Activated CD4-positive, alpha-beta T cell treated with anti-CD3 and anti-CD28 coated beads for 1 hour (primary cell): ENCODE measurements around the gene CD52.

Experiments
- DNase-seq: peaks from one replicate; pipeline ENCODE4 v3.0.0-alpha.2; 2020

Gene CD52, protein sequence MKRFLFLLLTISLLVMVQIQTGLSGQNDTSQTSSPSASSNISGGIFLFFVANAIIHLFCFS

DNA sequence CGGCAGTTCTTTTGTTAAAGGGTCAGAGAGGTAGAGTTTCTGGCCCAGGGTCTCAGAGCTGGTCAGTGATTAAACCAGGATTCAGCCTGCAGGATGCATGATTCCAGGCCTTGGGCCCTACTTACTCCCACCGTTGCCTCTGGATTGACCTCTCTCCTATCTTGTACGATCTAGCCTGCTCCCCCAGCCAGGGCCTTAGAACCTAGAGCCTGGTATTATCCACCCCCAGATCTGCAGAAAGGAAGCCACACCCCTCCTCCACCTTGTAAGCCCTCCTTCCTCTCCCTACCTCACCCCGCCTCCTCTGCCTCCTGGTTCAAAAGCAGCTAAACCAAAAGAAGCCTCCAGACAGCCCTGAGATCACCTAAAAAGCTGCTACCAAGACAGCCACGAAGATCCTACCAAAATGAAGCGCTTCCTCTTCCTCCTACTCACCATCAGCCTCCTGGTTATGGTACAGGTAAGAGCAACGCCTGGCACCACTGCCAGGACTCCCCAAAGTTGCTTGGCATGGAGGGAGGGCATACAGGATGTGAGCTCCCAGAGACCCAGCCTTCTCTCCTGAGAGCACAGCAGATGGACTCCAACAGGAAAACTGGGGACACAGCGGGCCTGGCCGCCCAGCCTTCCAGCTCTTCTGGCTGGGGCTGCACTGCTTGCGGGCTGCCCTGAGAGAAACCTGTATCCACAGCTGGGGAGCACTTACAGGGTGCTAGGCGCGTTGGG, at the start of gene CD52:
CD52 (plus strand) TSS at position 347 of the 726 bp plus-strand sequence; CDS start at position 407, 60 bp downstream.
- DNase-seq, result peak; percentile 54

DNA sequence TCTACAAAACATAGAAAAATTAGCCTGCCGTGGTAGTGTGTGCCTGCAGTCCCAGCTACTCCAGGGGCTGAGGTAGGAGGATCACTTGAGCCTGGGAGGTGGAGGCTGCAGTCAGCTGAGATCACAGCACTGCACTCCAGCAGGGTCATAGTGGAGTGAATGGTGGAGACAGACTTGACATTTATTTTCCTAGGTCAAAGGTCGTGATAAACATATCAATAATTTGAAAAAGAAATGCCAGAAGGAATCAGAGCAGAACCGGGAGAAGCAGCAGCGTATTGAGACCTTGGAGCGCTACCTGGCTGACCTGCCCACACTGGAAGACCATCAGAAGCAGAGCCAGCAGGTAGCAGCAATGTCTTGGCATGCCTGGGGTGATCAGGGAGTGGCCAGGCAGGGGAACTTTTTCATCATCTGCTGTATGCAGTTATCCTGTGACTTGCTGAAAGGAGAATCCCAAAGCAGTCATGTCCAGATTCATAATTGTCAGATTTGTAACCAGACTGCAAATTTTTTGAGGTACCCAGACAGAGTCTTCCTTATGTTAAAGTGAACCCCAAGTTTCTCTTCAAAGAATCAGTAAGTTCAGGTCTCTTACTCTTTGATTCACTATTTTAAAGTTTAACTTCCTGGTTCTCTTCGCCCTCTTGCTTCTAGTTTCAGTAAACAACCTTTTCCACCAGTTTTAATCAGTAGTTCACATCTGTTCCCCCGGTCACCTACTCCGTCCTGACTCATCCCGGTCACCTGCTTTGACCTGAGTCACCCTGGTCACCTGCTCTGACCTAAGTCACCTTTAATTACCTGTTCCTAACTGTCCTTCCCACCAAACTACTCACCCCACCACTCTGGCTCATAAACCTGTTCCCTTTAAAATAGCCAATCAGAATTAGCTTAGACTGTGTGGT, 49.2 kb upstream of the CD52 start:
- no peak for DNase-seq

DNA sequence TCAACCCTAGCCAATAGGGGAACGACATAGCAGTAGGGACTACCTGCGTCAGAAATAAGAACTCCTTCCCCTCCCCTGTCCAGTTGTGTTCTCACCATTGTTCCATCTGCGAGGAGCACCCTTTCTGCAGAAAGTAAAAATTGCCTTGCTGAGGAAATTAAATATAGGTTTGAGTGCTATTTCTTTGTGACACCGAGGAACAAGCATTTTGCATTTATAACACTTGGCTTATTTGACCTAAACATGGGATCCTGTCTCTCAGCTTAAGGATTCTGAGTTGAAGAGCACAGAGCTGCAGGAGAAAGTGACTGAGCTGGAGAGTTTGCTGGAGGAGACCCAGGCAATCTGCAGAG, 48.6 kb upstream of the CD52 start:
- no peak for DNase-seq

DNA sequence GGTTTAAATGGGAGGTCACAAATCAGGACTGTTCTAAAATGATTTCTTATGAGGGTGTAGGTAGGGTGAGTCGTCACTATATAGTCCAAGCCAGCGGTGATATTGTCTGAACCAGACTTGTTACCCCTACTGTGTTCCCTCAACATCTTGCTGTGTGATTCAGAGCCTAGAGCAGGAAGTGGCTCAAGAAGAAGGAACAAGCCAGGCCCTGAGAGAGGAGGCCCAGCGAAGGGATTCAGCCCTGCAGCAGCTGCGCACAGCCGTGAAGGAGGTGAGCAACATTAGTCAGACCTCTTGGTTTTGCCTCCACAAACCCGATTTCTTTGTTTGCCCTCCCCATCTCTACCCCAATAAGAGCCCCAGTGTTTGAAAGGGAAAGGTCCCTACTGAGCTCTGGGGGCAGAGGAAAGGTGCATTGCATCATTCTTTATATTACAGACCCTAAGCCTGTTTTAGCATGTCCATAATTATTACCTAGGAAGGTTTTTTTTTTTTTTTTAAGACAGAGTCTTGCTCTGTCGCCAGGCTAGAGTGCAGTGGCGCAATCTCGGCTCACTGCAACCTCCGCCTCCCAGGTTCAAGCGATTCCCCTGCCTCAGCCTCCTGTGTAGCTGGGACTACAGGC, 42.8 kb upstream of the CD52 start:
- no peak for DNase-seq

DNA sequence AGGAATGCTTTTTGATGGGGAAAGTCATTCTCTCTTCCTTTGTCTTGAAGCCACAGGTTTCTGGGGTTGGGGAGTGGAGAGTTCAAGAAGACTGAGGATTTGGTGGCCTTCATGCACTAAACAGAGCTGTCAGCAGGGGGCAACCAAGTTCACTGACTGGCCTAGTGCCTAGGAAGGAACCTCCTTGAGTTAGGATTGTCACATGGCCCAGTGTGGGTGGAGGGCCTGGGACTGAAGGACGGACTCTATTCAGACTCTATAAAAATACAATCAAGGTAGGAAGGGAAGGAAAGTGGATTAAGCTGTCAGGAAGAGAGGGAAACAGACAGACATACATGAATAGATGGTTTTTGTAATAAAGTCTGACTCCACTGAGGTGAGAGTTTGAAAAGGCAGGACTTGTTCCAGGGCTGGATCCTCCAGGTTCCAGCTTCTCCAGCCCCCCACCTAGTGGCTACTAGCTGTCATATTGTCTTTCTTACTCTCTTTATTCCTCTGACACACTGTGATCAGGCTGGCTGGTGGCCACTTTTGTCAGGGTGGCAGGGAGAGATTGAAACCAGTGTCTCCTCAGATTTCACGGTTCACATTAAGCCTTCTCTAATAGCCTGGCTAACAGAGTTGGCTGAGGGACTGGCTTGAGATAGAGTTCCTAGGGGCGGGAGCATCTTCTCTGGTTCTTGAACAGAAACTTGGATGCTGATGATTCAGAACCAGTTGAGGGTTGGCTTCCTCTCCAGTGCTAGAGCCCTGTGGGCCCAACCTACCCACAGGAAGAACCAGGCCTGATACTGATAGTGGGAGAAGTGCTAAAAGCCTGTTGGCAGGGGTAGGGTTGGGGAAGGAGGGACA, 42.0 kb upstream of the CD52 start:
- peak; percentile 57 for DNase-seq

DNA sequence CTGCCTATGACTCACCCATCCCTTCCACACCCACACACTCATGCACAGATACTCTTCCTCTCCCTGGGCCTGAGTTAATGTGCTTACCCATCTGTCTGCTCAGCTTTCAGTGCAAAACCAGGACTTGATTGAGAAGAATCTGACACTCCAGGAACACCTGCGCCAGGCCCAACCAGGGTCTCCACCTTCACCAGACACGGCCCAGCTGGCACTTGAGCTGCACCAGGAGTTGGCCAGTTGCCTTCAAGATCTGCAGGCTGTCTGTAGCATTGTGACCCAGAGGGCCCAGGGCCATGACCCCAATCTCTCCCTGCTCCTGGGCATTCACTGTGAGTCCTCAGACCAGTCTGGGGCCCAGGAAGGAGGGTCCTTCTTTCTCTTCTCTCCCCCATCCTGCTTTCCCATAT, 41.3 kb upstream of the CD52 start:
- DNase-seq, result no peak

DNA sequence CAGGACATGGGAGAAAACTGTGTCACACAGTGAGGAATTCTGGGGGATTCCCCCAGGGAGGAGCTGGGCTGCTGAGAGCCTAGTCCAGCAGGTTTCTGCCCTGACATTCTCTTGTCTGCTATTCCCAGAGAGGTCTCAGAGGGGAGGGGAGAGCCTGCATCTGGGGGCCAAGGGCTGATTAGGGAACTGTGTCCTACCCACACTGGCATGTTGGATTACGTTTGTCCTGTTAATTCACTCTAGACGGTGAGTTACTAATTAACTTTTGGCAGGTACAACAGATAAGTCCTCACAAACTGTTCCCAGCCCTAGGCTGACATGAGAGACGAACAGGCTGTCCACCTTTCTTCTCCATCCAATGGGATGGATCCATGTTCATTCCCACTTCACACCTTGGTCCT, 40.5 kb upstream of the CD52 start:
- DNase-seq, result no peak

DNA sequence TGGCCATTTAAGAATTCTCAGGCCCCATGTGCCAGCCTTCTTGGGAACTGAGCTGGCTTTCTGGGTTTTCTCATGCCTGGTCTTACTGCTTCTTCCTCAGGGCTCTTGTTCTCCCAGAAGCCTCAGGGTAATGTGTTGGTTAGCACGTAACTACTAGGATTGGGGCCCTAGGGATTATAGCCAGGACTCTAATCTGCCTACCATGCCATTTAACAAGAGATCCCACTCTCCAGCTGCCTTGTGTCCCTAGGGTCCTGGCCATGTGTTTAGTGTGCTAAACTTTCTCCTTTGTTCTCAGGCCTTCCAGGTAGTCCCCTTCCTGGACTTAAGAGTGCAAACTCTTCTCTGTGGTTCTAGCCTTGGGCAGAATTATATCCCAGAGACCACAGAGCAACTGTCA, 40.0 kb upstream of the CD52 start:
- DNase-seq, result no peak

DNA sequence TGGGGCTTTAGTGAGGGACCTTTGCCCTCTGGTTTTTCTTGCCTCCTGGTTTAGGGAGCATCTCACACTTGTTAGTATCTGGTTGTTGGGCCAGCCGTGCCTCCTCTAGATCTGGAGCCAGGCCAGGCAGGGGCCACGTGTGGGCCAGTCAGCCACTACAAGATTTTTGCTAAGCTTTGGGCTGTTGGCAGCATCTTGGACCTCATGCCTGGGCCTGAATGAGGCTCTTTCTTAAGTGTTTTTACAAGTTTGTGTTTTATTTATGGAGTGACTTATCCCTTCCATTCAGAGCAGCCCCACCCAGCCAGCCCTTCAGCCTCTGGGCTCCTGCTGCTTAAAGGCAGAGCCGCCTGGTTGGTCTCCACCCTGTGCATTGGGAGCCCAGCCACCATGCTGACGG, 39.5 kb upstream of the CD52 start:
- DNase-seq, result no peak

DNA sequence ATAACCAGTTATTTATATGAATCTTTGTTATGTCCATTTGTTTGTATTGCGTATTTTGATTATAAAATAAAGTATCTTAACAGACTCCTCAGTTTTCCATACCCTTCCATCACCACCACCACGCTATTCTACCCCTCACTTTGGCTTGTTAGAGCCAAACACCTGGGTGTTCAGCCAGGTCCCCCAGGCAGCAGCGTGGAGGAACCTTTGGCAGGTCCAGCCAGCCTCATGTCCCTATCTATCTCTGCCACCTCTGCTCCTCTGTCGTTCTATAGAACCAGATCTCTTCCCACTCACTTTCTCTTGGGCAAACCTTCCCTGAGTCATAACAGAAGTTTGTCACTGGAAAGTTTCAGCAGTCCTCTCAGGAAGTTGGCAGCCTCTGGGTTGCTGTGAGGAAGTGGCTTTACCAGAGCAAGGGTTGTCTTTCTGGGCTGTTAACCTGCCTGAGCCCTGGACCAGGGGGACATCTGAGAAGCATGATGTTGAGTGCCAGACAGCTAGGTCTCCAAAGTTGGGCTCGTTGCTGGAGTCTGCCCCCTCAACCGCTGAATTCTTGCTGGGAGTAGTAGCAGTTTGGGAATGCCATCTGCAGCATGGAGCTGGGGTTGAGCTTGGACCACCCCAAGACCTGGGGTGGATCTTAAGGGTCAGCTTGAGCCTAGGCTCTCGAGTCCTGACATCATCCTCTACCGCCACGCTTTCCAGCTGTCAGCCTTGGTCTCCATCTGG, 38.9 kb upstream of the CD52 start:
- no peak for DNase-seq

DNA sequence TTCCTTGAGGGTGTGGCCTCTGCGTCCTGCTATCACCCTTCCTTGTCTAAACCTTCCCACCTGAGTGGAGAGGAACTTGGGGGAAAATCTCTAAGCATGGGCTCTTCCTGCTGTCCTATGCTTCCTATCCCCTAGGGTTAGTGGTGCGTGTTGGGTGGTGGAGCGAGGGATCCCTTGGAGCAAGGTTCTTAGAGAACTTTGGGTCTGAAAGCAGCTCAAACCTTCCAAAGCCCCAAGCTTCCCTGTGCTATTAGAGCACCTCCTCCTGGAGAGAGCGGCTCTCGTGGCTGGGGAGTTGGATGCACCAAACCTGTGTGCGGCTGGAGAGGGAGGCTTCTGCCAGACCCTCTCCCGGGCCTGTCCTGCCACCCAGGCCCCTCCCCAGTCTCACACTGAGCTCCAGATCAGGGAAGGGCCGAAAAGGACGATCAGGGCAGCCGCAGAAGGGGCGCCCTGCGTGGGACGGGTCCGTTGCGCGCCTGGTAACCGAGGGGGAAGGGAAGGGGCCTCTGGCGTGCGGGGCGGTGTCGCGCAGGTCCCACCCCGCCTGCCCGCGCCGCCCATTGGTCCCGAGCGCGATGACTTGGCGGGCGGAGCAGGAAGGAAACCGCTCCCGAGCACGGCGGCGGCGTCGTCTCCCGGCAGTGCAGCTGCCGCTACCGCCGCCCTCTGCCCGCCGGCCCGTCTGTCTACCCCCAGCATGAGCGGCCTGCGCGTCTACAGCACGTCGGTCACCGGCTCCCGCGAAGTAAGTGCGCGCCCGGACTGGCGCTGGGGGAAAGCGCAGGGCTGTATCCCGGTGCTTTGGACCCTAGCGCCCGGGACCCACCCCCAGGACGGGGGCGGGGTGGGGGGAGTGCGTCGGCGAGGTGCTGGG, 38.1 kb upstream of the CD52 start, which contains the start of gene SH3BGRL3:
SH3BGRL3 (plus strand) TSS at position 631 of the 877 bp plus-strand sequence; CDS start at position 701, 70 bp downstream.
- DNase-seq, result peak; percentile 77

DNA sequence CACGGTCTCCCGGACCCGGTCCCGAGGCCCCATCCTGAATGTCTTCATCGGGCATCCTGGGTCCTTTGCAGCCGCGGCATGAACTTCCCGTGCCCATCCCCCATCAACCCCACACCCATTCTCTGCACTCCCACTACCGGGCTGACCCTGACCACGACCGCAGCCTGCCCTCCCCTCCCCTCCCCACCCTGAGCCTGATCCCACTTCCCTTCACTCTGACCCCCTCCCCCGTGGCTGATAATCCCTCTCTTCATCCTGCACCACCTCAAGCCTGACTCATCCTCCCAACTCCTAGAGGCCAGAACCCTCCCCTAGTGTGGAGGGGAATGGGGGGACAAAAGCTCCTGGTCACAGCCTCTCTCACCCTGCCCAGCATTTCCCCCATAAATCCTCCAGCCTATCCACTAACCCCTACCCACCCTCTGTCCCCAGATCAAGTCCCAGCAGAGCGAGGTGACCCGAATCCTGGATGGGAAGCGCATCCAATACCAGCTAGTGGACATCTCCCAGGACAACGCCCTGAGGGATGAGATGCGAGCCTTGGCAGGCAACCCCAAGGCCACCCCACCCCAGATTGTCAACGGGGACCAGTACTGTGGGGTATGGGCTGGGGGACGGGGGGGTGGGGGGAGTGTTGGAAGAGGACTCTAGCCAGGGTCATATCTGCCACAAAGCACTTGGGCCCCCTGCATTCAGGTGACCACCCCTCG, 37.3 kb upstream of the CD52 start:
- DNase-seq, result no peak

DNA sequence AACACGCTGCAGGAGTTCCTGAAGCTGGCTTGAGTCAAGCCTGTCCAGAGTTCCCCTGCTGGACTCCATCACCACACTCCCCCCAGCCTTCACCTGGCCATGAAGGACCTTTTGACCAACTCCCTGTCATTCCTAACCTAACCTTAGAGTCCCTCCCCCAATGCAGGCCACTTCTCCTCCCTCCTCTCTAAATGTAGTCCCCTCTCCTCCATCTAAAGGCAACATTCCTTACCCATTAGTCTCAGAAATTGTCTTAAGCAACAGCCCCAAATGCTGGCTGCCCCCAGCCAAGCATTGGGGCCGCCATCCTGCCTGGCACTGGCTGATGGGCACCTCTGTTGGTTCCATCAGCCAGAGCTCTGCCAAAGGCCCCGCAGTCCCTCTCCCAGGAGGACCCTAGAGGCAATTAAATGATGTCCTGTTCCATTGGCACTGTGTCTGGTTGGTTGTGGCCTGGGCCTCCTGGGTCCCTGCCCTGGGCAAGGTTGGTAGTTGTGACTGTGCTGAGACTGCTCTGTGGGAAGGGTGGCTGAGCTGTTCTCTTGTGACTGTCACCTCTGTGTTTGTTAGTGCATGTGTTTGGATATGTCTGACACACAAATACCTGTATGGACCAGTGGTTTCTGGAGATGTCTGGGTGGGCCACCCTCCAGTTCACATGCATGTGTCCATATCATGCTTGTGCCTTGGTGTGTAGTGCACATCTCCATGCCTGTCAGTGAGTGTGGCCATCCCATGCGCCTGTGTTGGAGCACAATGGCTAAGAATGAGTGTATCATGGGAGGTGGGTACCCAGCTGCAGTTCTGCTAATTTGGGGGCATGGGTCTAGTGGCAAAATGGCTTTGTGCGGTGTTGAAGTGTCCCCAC, 36.4 kb upstream of the CD52 start:
- DNase-seq, result no peak

DNA sequence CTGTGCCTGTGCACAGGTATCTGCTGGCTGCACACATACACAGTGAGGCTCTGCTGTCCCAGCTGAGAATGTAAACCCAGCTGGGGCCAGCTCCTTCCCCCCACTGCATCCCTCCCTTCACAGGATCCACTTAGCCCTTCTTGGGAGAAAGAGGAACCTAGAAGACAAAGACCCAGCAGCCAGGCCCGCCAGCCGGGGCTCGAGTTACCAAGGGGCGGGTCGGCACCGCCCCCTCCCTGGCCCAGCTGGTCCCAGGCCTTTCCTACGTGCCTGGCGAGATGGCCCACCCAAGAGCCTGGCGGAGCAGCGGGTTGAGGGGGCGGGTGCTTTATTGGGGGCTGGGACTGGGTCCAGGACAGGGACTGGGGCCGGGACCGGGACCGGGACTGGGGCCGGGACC, 35.8 kb upstream of the CD52 start:
- no peak for DNase-seq

DNA sequence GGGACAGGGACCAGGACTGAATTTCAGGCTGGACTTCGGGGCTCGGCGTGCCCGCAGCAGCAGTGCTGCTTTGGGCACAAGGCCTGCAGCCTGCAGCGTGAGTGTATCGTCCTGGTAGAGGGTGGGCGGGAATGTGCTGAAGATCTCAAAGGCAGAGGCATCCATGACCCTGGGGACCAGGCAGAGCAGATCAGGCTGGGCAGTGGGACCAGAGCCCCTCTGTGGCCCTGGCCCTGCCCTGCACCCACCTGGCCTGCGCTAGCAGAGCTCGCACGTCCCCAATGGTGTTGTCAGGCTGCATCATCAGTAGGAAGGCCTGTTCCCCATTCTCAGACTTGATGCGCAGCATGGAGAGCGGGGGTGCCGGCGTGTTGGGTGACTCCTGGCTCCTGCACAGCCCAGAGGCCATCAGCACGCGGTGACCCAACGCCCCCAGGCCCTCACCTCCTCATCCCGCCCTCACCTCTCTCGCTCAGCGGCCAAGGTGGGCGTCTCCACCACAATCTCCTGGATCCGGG, 35.3 kb upstream of the CD52 start:
- DNase-seq, result no peak

DNA sequence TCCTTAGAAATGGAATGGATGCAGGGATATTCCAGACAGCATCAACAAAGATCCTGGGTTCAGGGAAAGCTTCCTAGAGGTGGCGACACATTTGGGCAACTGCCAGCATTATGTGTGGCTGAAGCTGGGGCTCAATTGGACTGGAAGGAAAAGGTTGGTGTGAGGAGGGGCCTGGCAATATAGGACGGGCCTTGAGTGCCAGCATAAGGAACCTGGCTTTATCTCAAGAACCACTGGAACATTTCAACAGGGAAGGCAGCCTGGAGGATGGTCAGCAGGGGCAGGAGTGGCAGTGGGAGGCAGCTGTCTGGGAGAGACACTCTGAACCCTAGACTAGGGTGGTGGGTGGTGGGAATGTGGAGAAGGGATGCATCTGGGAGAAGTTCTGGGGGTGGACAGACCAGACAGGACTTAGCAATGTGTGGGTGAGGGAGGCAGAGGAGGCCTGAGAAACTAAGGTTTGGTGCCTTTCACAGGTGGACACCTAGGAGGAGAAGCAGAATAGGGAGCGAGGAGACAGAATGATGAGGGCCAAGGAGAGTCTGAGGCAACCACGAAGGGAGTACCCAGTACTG, 34.4 kb upstream of the CD52 start:
- DNase-seq, result no peak

DNA sequence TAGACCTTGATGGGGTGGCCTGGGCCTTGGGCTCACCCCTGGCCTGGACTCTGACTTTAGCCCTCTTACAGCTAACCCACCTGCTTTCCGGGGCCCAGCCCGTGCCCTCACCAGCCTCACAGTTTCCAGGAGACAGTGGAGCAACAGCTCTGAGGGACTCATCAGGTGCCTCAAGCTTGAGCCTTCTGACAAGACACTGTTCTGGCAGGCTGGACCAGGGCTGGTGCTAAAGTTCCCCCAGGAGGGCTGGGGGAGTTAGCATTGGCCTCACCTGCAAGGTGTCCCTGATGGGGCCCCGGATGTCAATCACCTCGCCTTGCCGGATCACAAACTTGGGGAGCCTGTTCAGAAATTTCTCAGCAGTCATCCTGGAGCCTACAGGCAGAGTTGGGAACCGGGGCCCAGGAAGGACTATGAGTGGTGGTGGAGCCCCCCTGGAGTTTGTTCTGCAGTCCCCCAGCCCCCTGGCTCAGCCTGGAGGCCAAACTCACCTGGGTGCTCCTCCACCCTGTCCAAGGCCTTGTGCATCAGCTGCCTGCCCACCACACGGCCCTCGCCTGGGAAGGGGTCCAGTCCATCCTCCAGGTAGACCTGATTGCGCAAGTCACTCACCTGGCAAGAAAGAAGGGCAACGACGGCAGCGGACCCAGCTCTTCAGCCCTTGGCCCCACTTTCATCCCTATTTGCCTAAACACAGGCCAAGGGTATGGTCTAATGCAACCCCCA, 33.7 kb upstream of the CD52 start:
- DNase-seq, result no peak
